ENCODE measurements around the gene TMEM250.
A peak's percentile ranks its signal among the peaks of the same experiment; 100 is the strongest.

TMEM250 gene

GRCh38 chr9:136133191-136133958 lies 14.7 kb upstream of the TMEM250 start:
- POLR2A ChIA-PET, result no interaction called here
- DNase-seq (ENCODE audit: extremely low spot score), result peak; percentile 81
- TF ChIP-seq ZNF384 (IDR thresholded peaks at IDR 0.05), result no peak
- peak; percentile 96 for TF ChIP-seq L3MBTL2 (conservative IDR thresholded peaks at IDR 0.05)
- TF ChIP-seq ARNT (IDR thresholded peaks at IDR 0.05), result no peak
- CTCF ChIA-PET, result interaction anchor here (0.5 kb wide), 1 partner anchor 51 kb away, joined by 3 read pairs; no protein-coding TSS in a partner anchor

GRCh38 chr9:136132512-136133050 lies 13.9 kb upstream of the TMEM250 start:
- DNase-seq (ENCODE audit: extremely low spot score), result no peak
- CTCF ChIA-PET, result no interaction called here
- POLR2A ChIA-PET, result no interaction called here
- TF ChIP-seq, protein P1, sequence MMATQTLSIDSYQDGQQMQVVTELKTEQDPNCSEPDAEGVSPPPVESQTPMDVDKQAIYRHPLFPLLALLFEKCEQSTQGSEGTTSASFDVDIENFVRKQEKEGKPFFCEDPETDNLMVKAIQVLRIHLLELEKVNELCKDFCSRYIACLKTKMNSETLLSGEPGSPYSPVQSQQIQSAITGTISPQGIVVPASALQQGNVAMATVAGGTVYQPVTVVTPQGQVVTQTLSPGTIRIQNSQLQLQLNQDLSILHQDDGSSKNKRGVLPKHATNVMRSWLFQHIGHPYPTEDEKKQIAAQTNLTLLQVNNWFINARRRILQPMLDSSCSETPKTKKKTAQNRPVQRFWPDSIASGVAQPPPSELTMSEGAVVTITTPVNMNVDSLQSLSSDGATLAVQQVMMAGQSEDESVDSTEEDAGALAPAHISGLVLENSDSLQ (IDR thresholded peaks at IDR 0.05), result no peak
- TF ChIP-seq ZNF384 (IDR thresholded peaks at IDR 0.05) (no peak), LEF1 (IDR thresholded peaks at IDR 0.05; ENCODE audit: borderline replicate concordance) (no peak), SUZ12 (IDR thresholded peaks at IDR 0.05) (no peak), L3MBTL2 (conservative IDR thresholded peaks at IDR 0.05) (no peak), HDGF (IDR thresholded peaks at IDR 0.05; ENCODE audit: borderline replicate concordance) (no peak), BHLHE40 (IDR thresholded peaks at IDR 0.05; ENCODE audit: borderline replicate concordance) (no peak), ELF4 (IDR thresholded peaks at IDR 0.05) (no peak), FOXA1 (IDR thresholded peaks at IDR 0.05) (no peak), TARDBP (IDR thresholded peaks at IDR 0.05) (no peak), NFRKB (IDR thresholded peaks at IDR 0.05) (no peak), FOXM1 (IDR thresholded peaks at IDR 0.05; ENCODE audit: borderline replicate concordance) (no peak), SP1 (IDR thresholded peaks at IDR 0.05) (no peak), FOXK2 (IDR thresholded peaks at IDR 0.05) (no peak), ARNT (IDR thresholded peaks at IDR 0.05) (no peak), CTBP1 (IDR thresholded peaks at IDR 0.05; ENCODE audit: borderline replicate concordance) (no peak)

DNA sequence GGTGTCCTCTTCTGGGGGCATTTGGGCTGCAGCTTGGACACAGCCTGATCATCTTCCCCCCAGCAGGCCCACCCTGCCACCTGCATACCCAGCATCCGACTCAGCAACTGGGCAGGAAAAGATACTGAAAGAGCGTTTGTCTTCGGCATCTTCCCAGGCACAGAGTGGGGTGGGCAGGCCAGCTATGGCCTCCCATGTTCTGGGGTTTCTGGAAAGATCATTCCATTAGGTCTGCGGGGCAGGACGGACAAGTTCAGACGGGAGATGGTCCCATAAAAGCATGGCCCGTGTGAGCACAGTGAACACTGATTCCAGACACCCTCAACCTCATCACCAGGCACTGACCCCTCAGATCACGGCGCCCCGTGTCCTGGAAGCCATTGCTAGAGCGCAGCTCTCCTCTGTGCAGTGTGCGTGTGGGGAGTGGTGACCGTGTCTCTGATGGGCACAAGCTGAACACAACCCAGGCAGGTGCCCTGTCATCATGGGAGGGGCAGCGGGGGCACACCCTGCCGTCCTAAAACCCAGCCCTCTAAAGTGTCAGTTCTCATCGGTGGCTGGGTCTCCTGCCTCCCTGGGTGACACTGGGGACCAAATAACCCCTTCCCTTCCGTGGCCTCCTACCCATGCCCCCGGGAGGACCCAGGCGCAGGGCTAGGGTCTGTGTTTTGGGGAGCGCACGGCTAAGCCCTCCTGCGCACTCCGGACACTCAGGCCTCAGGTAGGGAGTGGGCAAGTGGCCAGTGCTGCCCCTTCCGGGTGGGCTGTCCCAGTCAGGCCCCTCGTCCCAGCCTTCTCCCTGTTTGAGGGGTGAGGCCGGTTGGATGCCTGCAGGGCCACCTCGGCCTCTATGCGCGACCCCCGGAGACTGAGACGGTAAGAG lies 13.2 kb upstream of the TMEM250 start:
- no peak for TF ChIP-seq LEF1 (IDR thresholded peaks at IDR 0.05; ENCODE audit: borderline replicate concordance)
- CTCF ChIA-PET, result no interaction called here
- POLR2A ChIA-PET, result no interaction called here
- DNase-seq (ENCODE audit: extremely low spot score), result no peak

- DNase-seq (ENCODE audit: extremely low spot score), result no peak
- TF ChIP-seq SP1 (IDR thresholded peaks at IDR 0.05), result no peak
- TF ChIP-seq NFRKB (IDR thresholded peaks at IDR 0.05), result no peak
- TF ChIP-seq FOXM1 (IDR thresholded peaks at IDR 0.05; ENCODE audit: borderline replicate concordance), result no peak
- TF ChIP-seq LEF1 (IDR thresholded peaks at IDR 0.05; ENCODE audit: borderline replicate concordance), result no peak
- no peak for TF ChIP-seq TARDBP (IDR thresholded peaks at IDR 0.05)
- no peak for TF ChIP-seq ARNT (IDR thresholded peaks at IDR 0.05)
- no peak for TF ChIP-seq ELF4 (IDR thresholded peaks at IDR 0.05)
- no peak for TF ChIP-seq CTBP1 (IDR thresholded peaks at IDR 0.05; ENCODE audit: borderline replicate concordance)
- TF ChIP-seq L3MBTL2 (conservative IDR thresholded peaks at IDR 0.05), result no peak
- TF ChIP-seq FOXK2 (IDR thresholded peaks at IDR 0.05), result no peak
- TF ChIP-seq FOXA1 (IDR thresholded peaks at IDR 0.05), result no peak
- no peak for TF ChIP-seq BHLHE40 (IDR thresholded peaks at IDR 0.05; ENCODE audit: borderline replicate concordance)
- TF ChIP-seq SUZ12 (IDR thresholded peaks at IDR 0.05), result no peak
- no peak for TF ChIP-seq HDGF (IDR thresholded peaks at IDR 0.05; ENCODE audit: borderline replicate concordance)
- TF ChIP-seq, protein P1 (IDR thresholded peaks at IDR 0.05), result no peak
- no peak for TF ChIP-seq ZNF384 (IDR thresholded peaks at IDR 0.05)
- ChIA-PET CTCF (interaction anchor here (1.5 kb wide), 1 partner anchor 10 kb away, joined by 6 read pairs; no protein-coding TSS in a partner anchor), POLR2A (no interaction called here)
Measured at GRCh38 chr9:136129176-136129575, 10.5 kb upstream of the TMEM250 start.

- ChIA-PET CTCF (interaction anchor here (1.2 to 1.5 kb wide), 2 partner anchors 10 to 32 kb away, joined by 3 to 6 read pairs; no protein-coding TSS in a partner anchor), POLR2A (no interaction called here)
- no peak for DNase-seq (ENCODE audit: extremely low spot score)
- TF ChIP-seq SP1 (IDR thresholded peaks at IDR 0.05), result no peak
- no peak for TF ChIP-seq FOXM1 (IDR thresholded peaks at IDR 0.05; ENCODE audit: borderline replicate concordance)
- TF ChIP-seq BHLHE40 (IDR thresholded peaks at IDR 0.05; ENCODE audit: borderline replicate concordance), result no peak
- TF ChIP-seq, protein P1 (IDR thresholded peaks at IDR 0.05), result no peak
- TF ChIP-seq ELF4 (IDR thresholded peaks at IDR 0.05), result no peak
- no peak for TF ChIP-seq HDGF (IDR thresholded peaks at IDR 0.05; ENCODE audit: borderline replicate concordance)
- TF ChIP-seq FOXK2 (IDR thresholded peaks at IDR 0.05), result no peak
- no peak for TF ChIP-seq FOXA1 (IDR thresholded peaks at IDR 0.05)
- no peak for TF ChIP-seq ZNF384 (IDR thresholded peaks at IDR 0.05)
- no peak for TF ChIP-seq ARNT (IDR thresholded peaks at IDR 0.05)
- TF ChIP-seq CTBP1 (IDR thresholded peaks at IDR 0.05; ENCODE audit: borderline replicate concordance), result no peak
Measured at GRCh38 chr9:136128436-136128835, 9.8 kb upstream of the TMEM250 start.

All from HEK293T (cell line).